Astrocyte (in vitro differentiated cells and primary cell): ENCODE measurements around the gene OR51E2.

Experiments used
- CTCF ChIP-seq: IDR thresholded peaks from 2 replicates; pipeline ENCODE4 v1.5.1; 2011; ENCODE audit warnings: low read depth, mild to moderate bottlenecking, inconsistent platforms, low read length, moderate library complexity; ENCODE audit not compliant: insufficient read depth
- EZH2 ChIP-seq: IDR thresholded peaks from 2 replicates; pipeline ENCODE4 v1.6.1; 2012; ENCODE audit warnings: mild to moderate bottlenecking, low read length, inconsistent platforms; ENCODE audit not compliant: insufficient read depth

GRCh38 chr11:4665424-4665823 is 32.2 kb downstream of the OR51E2 start:
- no peak for TF ChIP-seq CTCF
- TF ChIP-seq EZH2, result no peak
